H9 (cell line): ENCODE measurements around the gene EPHA2. TPM values are rescaled to one million over a fixed set of nuclear protein-coding genes. Genes with fewer than 3 reads are reported as not detected.

Experiments used
- DNase-seq: peaks from one replicate; pipeline ENCODE4 v3.0.0-alpha.2; 2017
- H2AFZ ChIP-seq: one replicate; pipeline ENCODE4 v1.6.1; 2013; ENCODE audit warnings: mild to moderate bottlenecking, low read length, control low read depth, moderate library complexity
- H2AK5ac ChIP-seq: 2 replicates; pipeline ENCODE4 v1.6.1; 2013; ENCODE audit warnings: low read length, control low read depth, mixed read lengths; ENCODE audit not compliant: insufficient read length
- H2BK120ac ChIP-seq: one replicate; pipeline ENCODE4 v1.6.1; 2013; ENCODE audit warnings: low read depth, mild to moderate bottlenecking, low read length, control low read depth, inconsistent platforms; ENCODE audit not compliant: poor library complexity, severe bottlenecking
- H2BK12ac ChIP-seq: 2 replicates; pipeline ENCODE4 v1.6.1; 2013; ENCODE audit warnings: low read length, control low read depth, mixed read lengths, low read depth; ENCODE audit not compliant: insufficient read length
- H2BK15ac ChIP-seq: 2 replicates; pipeline ENCODE4 v1.6.1; 2013; ENCODE audit warnings: low read depth, low read length, control low read depth
- H2BK20ac ChIP-seq: one replicate; pipeline ENCODE4 v1.6.1; 2013; ENCODE audit warnings: low read depth, mild to moderate bottlenecking, low read length, control low read depth, inconsistent platforms; ENCODE audit not compliant: poor library complexity, severe bottlenecking
- H2BK5ac ChIP-seq: 2 replicates; pipeline ENCODE4 v1.6.1; 2013; ENCODE audit warnings: low read length, control low read depth, mixed read lengths; ENCODE audit not compliant: insufficient read length
- H3K14ac ChIP-seq: 2 replicates; pipeline ENCODE4 v1.6.1; 2013; ENCODE audit warnings: low read length, control low read depth; ENCODE audit not compliant: insufficient read depth
- H3K18ac ChIP-seq: 2 replicates; pipeline ENCODE4 v1.6.1; 2013; ENCODE audit warnings: low read depth, mild to moderate bottlenecking, mixed read lengths, low read length, control low read depth; ENCODE audit not compliant: insufficient read length
- H3K23ac ChIP-seq: 2 replicates; pipeline ENCODE4 v1.6.1; 2013; ENCODE audit warnings: low read length, control low read depth, mixed read lengths, low read depth; ENCODE audit not compliant: insufficient read length
- H3K23me2 ChIP-seq: 2 replicates; pipeline ENCODE4 v1.6.1; 2013; ENCODE audit warnings: low read depth, mild to moderate bottlenecking, mixed read lengths, low read length, control low read depth; ENCODE audit not compliant: insufficient read length, poor library complexity, severe bottlenecking
- H3K27ac ChIP-seq: 2 replicates; pipeline ENCODE4 v1.5.1; 2013; ENCODE audit warnings: low read length, control low read depth, mixed read lengths, low read depth; ENCODE audit not compliant: insufficient read length
- H3K27me3 ChIP-seq: 2 replicates; pipeline ENCODE4 v1.6.1; 2013; ENCODE audit warnings: low read length, control low read depth, inconsistent platforms; ENCODE audit not compliant: insufficient read depth
- H3K4ac ChIP-seq: 2 replicates; pipeline ENCODE4 v1.6.1; 2013; ENCODE audit warnings: low read depth, mild to moderate bottlenecking, control low read depth, inconsistent platforms, low read length, moderate library complexity
- H3K4me1 ChIP-seq: 2 replicates; pipeline ENCODE4 v1.6.1; 2013; ENCODE audit warnings: low read length, control low read depth, inconsistent platforms; ENCODE audit not compliant: insufficient read depth
- H3K4me2 ChIP-seq: 2 replicates; pipeline ENCODE4 v1.6.1; 2013; ENCODE audit warnings: low read length, control low read depth, mixed read lengths; ENCODE audit not compliant: insufficient read length, insufficient read depth
- H3K56ac ChIP-seq: 2 replicates; pipeline ENCODE4 v1.6.1; 2013; ENCODE audit warnings: low read depth, mild to moderate bottlenecking, mixed read lengths, low read length, control low read depth; ENCODE audit not compliant: insufficient read length
- H3K79me1 ChIP-seq: 2 replicates; pipeline ENCODE4 v1.6.1; 2013; ENCODE audit warnings: low read depth, mild to moderate bottlenecking, moderate library complexity, low read length, control low read depth, inconsistent platforms; ENCODE audit not compliant: insufficient read depth, poor library complexity, severe bottlenecking
- H3K79me2 ChIP-seq: 2 replicates; pipeline ENCODE4 v1.6.1; 2013; ENCODE audit warnings: low read length, control low read depth, inconsistent platforms; ENCODE audit not compliant: insufficient read depth
- H3K9ac ChIP-seq: 2 replicates; pipeline ENCODE4 v1.6.1; 2013; ENCODE audit warnings: low read length, control low read depth, mixed read lengths; ENCODE audit not compliant: insufficient read length; ENCODE audit errors: extremely low read depth
- H3K9me3 ChIP-seq: one replicate; pipeline ENCODE4 v1.6.1; 2013; ENCODE audit warnings: low read depth, low read length, inconsistent platforms; ENCODE audit not compliant: control insufficient read depth
- H3T11ph ChIP-seq: one replicate; pipeline ENCODE4 v1.6.1; 2013; ENCODE audit warnings: mild to moderate bottlenecking, low read length, control low read depth, inconsistent platforms
- H4K20me1 ChIP-seq: one replicate; pipeline ENCODE4 v1.6.1; 2013; ENCODE audit not compliant: control insufficient read depth, insufficient read length, insufficient read depth
- H4K5ac ChIP-seq: 2 replicates; pipeline ENCODE4 v1.6.1; 2013; ENCODE audit warnings: low read depth, mild to moderate bottlenecking, mixed read lengths, low read length, control low read depth; ENCODE audit not compliant: insufficient read length
- H4K8ac ChIP-seq: replicated peaks from 2 replicates; pipeline ENCODE4 v1.6.1; 2013; ENCODE audit warnings: low read length, control low read depth, mixed read lengths, low read depth; ENCODE audit not compliant: insufficient read length
- H4K91ac ChIP-seq: 2 replicates; pipeline ENCODE4 v1.6.1; 2013; ENCODE audit warnings: low read depth, mild to moderate bottlenecking, moderate library complexity, mixed read lengths, low read length, control low read depth; ENCODE audit not compliant: insufficient read length
- H3K27ac Mint-ChIP-seq, 3 experiments: 2 replicates in 2 of 3; 3 replicates in 1 of 3; pipeline ENCODE4 v1.8.0; 2020 to 2021; ENCODE audit warnings: mixed read lengths in 3 of 3, mild to moderate bottlenecking in 1 of 3, moderate library complexity in 1 of 3
- H3K27me3 Mint-ChIP-seq: 2 replicates; pipeline ENCODE4 v1.8.0; 2021; ENCODE audit warnings: low read depth, mild to moderate bottlenecking, moderate library complexity, mixed read lengths
- H3K36me3 Mint-ChIP-seq, 3 experiments: 2 replicates in 2 of 3; 3 replicates in 1 of 3; pipeline ENCODE4 v1.8.0; 2020 to 2021; ENCODE audit warnings: low read depth in 3 of 3, mixed read lengths in 3 of 3; ENCODE audit not compliant: insufficient read depth in 1 of 3
- H3K4me1 Mint-ChIP-seq, 2 experiments: 2 replicates each; pipeline ENCODE4 v1.8.0; 2020; ENCODE audit warnings: mixed read lengths in 2 of 2
- H3K4me3 Mint-ChIP-seq, 2 experiments: 2 replicates in 1 of 2; 3 replicates in 1 of 2; pipeline ENCODE4 v1.8.0; 2020 to 2021; ENCODE audit warnings: mild to moderate bottlenecking in 2 of 2, mixed read lengths in 2 of 2, moderate library complexity in 1 of 2
- H3K9me3 Mint-ChIP-seq, 2 experiments: 2 replicates in 1 of 2; 3 replicates in 1 of 2; pipeline ENCODE4 v1.8.0; 2020; ENCODE audit warnings: mild to moderate bottlenecking in 2 of 2, mixed read lengths in 2 of 2, moderate library complexity in 1 of 2
- WGBS: extraction: QIAGEN DNeasy Blood & Tissue Kit; methylation state at CpG from one replicate; pipeline ENCODE4 v1.1.7; 2013; ENCODE audit warnings: missing lambda C conversion rate, low lambda C conversion rate, mixed read lengths; ENCODE audit not compliant: insufficient read length; ENCODE audit errors: extremely low coverage; 5-methylcytosine and 5-hydroxymethylcytosine counted together
- total RNA-seq: library from RNA; stranded (reverse); gene quantifications from 2 replicates; pipeline ENCODE4 v1.2.1, GENCODE V29; 2021
- TF ChIP-seq, protein P1 (sequence below): fragments of 200-600 bp; sonication (generic); conservative IDR thresholded peaks from 3 replicates; pipeline ENCODE4 v1.8.0; 2021; ENCODE audit warnings: antibody characterized with exemption, mild to moderate bottlenecking

The EPHA2 gene
- total RNA-seq, 1 experiment from 2014 or later = 33.1 TPM

DNA sequence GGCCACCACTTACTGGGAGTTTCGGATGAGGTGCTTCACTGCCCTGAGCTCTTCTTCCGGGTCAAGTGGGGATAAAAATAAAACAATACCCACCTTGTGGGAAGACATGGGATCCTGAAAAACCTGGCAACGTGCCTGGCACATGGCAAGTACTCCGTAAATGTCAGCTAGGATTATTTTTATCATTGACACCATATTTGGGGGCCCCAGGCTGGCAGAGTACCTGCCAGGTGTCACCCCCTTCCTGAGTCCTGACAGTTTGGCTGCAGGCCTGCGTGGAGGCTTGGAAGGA, 9.2 kb upstream of the EPHA2 start:
- Histone ChIP-seq H2BK120ac (no peak overlapping the region), H3K4me1 (peaks cover 11% of the 10 kb centered on the region)
- H3K4me1 Mint-ChIP-seq = peaks cover 47 to 57% of the 10 kb centered on the region in 2 experiments

More for the DNA sequence above, 9.2 kb upstream of the EPHA2 start:
- Histone ChIP-seq H3K9ac (no peak overlapping the region), H2BK12ac (no peak overlapping the region), H3T11ph (no peak overlapping the region), H2BK5ac (no peak overlapping the region), H4K91ac (no peak overlapping the region), H2BK15ac (no peak overlapping the region), H3K4ac (no peak overlapping the region), H3K23me2 (no peaks in the 10 kb centered on the region), H3K18ac (no peak overlapping the region), H3K4me2 (no peak overlapping the region), H3K56ac (no peak overlapping the region), H4K20me1 (no peaks in the 10 kb centered on the region), H2AFZ (no peak overlapping the region), H4K5ac (no peak overlapping the region), H2AK5ac (no peak overlapping the region), H3K14ac (no peak overlapping the region), H3K23ac (no peak overlapping the region), H3K79me2 (no peaks in the 10 kb centered on the region), H3K9me3 (no peaks in the 10 kb centered on the region), H3K79me1 (no peaks in the 10 kb centered on the region), H4K8ac (no peak overlapping the region), H3K27me3 (no peaks in the 10 kb centered on the region; the same call in 1 of the 2 replicates), H2BK20ac (no peak overlapping the region), H3K27ac (no peak overlapping the region)
- H3K27ac Mint-ChIP-seq = no peak overlapping the region
- peaks cover 13% of the 10 kb centered on the region for H3K27me3 Mint-ChIP-seq
- no peaks in the 10 kb centered on the region for H3K9me3 Mint-ChIP-seq
- WGBS = no CpG with 5 or more reads among the region's 5 CpGs
- H3K4me3 Mint-ChIP-seq = no peak overlapping the region
- TF ChIP-seq, protein P1, sequence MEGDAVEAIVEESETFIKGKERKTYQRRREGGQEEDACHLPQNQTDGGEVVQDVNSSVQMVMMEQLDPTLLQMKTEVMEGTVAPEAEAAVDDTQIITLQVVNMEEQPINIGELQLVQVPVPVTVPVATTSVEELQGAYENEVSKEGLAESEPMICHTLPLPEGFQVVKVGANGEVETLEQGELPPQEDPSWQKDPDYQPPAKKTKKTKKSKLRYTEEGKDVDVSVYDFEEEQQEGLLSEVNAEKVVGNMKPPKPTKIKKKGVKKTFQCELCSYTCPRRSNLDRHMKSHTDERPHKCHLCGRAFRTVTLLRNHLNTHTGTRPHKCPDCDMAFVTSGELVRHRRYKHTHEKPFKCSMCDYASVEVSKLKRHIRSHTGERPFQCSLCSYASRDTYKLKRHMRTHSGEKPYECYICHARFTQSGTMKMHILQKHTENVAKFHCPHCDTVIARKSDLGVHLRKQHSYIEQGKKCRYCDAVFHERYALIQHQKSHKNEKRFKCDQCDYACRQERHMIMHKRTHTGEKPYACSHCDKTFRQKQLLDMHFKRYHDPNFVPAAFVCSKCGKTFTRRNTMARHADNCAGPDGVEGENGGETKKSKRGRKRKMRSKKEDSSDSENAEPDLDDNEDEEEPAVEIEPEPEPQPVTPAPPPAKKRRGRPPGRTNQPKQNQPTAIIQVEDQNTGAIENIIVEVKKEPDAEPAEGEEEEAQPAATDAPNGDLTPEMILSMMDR = no peak
- no peak for DNase-seq
- no peaks in the 10 kb centered on the region for H3K36me3 Mint-ChIP-seq
